Dermis lymphatic vessel endothelial cell (primary cell): ENCODE data around the gene PLA2G5. TPM values are rescaled to one million over a fixed set of nuclear protein-coding genes. Genes with fewer than 3 reads are reported as not detected.

Experiments used
- total RNA-seq: library from RNA; depleted of rRNA; stranded (reverse); fragments of >200 nt; gene quantifications from 2 replicates; pipeline ENCODE4 v1.2.1, GENCODE V29; 2014

The PLA2G5 gene
- total RNA-seq: not detected in 2 replicates

GRCh38 chr1:20069874-20070273, at the start of gene PLA2G5:
TSS of gene PLA2G5 (plus strand) at chr1:20070194. CDS start at chr1:20084831, 14,637 bp downstream.

GRCh38 chr1:20119347-20119746, 49.4 kb downstream of the PLA2G5 start, which contains the start of gene PLA2G2D:
TSS of gene PLA2G2D (minus strand) at chr1:20119536. CDS start at chr1:20119498, 38 bp downstream.

GRCh38 chr1:20138961-20139550, 69.1 kb downstream of the PLA2G5 start, which contains the start of gene PLA2G2F:
TSS of gene PLA2G2F (plus strand) at chr1:20139323. CDS start at chr1:20139428, 105 bp downstream.

Other genes starting within 250 kb of the PLA2G5 start
- gene OTUD3, start 187.8 kb upstream of the PLA2G5 start, total RNA-seq: 2.2 and 3.5 TPM in 2 replicates
- not detected in 2 replicates for gene PLA2G2E, start 146.6 kb upstream of the PLA2G5 start, total RNA-seq
- not detected in 2 replicates for gene PLA2G2A, start 90.6 kb upstream of the PLA2G5 start, total RNA-seq
- gene PLA2G2D, start 49.3 kb downstream of the PLA2G5 start, total RNA-seq: not detected in 2 replicates
- gene PLA2G2F, start 69.1 kb downstream of the PLA2G5 start, total RNA-seq: not detected in 2 replicates
- gene UBXN10, start 115.9 kb downstream of the PLA2G5 start, total RNA-seq: under 0.01 TPM in 1 of 2 replicates, not detected in the other
- not detected in 2 replicates for gene PLA2G2C, start 116.3 kb downstream of the PLA2G5 start, total RNA-seq
- not detected in 2 replicates for gene VWA5B1, start 220.7 kb downstream of the PLA2G5 start, total RNA-seq